Stomach (tissue), 4 donors: ENCODE measurements around the gene CCDC102B.

Experiments
- CTCF ChIP-seq, 7 experiments: fragments of 450-650 bp in 4 of 7; fragments of 200-600 bp in 3 of 7; sonication (generic) in 3 of 7; IDR thresholded peaks; one replicate each; pipeline ENCODE4 v1.5.1; 2016 to 2019; ENCODE audit warnings: antibody characterized with exemption in 7 of 7, control low read depth in 2 of 7, mild to moderate bottlenecking in 1 of 7
- EP300 ChIP-seq: sonication (generic); formaldehyde crosslinking; IDR thresholded peaks from one replicate; pipeline ENCODE4 v1.6.1; 2017; ENCODE audit warnings: antibody characterized with exemption
- POLR2A ChIP-seq, 4 donors: fragments of 450-650 bp; IDR thresholded peaks; one replicate each; pipeline ENCODE4 v1.6.1; 2016; ENCODE audit warnings: antibody characterized with exemption in 4 of 4, control low read depth in 2 of 4, mild to moderate bottlenecking in 1 of 4, moderate library complexity in 1 of 4

- TF ChIP-seq POLR2A (IDR thresholded peaks at IDR 0.05) (no peak), CTCF (IDR thresholded peaks at IDR 0.05) (no peak), EP300 (no peak)
Measured at GRCh38 chr18:68800075-68800474, 2.2 kb downstream of the CCDC102B start.
